ENCODE measurements around the gene CFAP46. TPM values are rescaled to one million over a fixed set of nuclear protein-coding genes. Genes with fewer than 3 reads are reported as not detected.

CFAP46 gene
- total and polyA plus RNA-seq, 2 donors (not counting 1 experiment from before 2014, with no cell fraction given) = 0.07 TPM; not detected in 1

- H3K27me3 Mint-ChIP-seq = peaks cover 25% of the 10 kb centered on the region
- H3K4me3 Mint-ChIP-seq = no peak overlapping the region
- peaks cover 0 to 14% (median 0%) of the 10 kb centered on the region in 4 experiments for H3K27me3 ChIP-seq (replicated peaks in 1 of 4; ENCODE audit: control extremely low read depth in 1 of 4, control insufficient read depth in 3 of 4, insufficient read depth in 4 of 4, low read length in 3 of 4)
- ChIA-PET POLR2A (no interaction called here), CTCF (no interaction called here)
- H3K36me3 ChIP-seq (replicated peaks in 1 of 2; ENCODE audit: control extremely low read depth in 1 of 2, control insufficient read depth in 1 of 2, extremely low read depth in 1 of 2, insufficient read depth in 2 of 2, low read length in 1 of 2) = no peaks in the 10 kb centered on the region
- no peak for ATAC-seq (ENCODE audit: low read depth)
- no peak overlapping the region for H3K27ac Mint-ChIP-seq
- H3K4me3 ChIP-seq (ENCODE audit: control extremely low read depth in 1 of 5, extremely low read depth in 1 of 5, insufficient read depth in 1 of 5, low read depth in 2 of 5, low read length in 4 of 5) = no peak overlapping the region
- TF ChIP-seq CTCF (IDR thresholded peaks at IDR 0.05) (no peak), EZH2 (IDR thresholded peaks at IDR 0.05; ENCODE audit: borderline replicate concordance, insufficient read depth, low read depth, low read length, poor library complexity, severe bottlenecking) (no peak)
- no peaks in the 10 kb centered on the region for H4K20me1 ChIP-seq (ENCODE audit: control insufficient read depth, insufficient read depth, low read length, poor library complexity, severe bottlenecking)
- H3K27ac ChIP-seq (ENCODE audit: low read length in 2 of 2) = no peak overlapping the region
- no peak for DNase-seq
- peaks cover 4% of the 10 kb centered on the region for H3K4me1 Mint-ChIP-seq
- no peak overlapping the region for H3K4me2 ChIP-seq (replicated peaks; ENCODE audit: low read depth, low read length, poor library complexity, severe bottlenecking)
- no peak overlapping the region for H2AFZ ChIP-seq (ENCODE audit: insufficient read depth, low read depth, low read length, poor library complexity, severe bottlenecking)
- intact Hi-C loops (cut with micrococcal nuclease) = no loop called here
- peaks cover 0 to 25% (median 0%) of the 10 kb centered on the region in 3 donors for H3K9me3 ChIP-seq (ENCODE audit: control extremely low read depth in 1 of 3, control insufficient read depth in 2 of 3, insufficient read depth in 1 of 3, low read length in 2 of 3)
- WGBS (ENCODE audit: insufficient coverage) = 93% methylated on average over 38 of the region's 41 CpGs
- H3K4me1 ChIP-seq (ENCODE audit: control insufficient read depth in 2 of 2, insufficient read depth in 2 of 2, low read length in 2 of 2) = no peaks in the 10 kb centered on the region
- no peaks in the 10 kb centered on the region for H3K79me2 ChIP-seq (ENCODE audit: control insufficient read depth, insufficient read depth, low read length)
- H3K9me3 Mint-ChIP-seq (ENCODE audit: insufficient read depth) = peaks cover 2% of the 10 kb centered on the region
- no peak overlapping the region for H3K9ac ChIP-seq (ENCODE audit: low read length)
Measured at GRCh38 chr10:132867801-132868644, 74.3 kb downstream of the CFAP46 start.
